Measurements from ENCODE around the gene TMEFF1. TPM values are rescaled to one million over a fixed set of nuclear protein-coding genes. Genes with fewer than 3 reads are reported as not detected.

TMEFF1 gene
- total and polyA plus RNA-seq, 10 of the 15 experiments (the other 5 are each of a cell fraction or from before 2014, with no cell fraction given) = 0.03 to 0.55 (median 0.11) TPM; not detected in 3

DNA sequence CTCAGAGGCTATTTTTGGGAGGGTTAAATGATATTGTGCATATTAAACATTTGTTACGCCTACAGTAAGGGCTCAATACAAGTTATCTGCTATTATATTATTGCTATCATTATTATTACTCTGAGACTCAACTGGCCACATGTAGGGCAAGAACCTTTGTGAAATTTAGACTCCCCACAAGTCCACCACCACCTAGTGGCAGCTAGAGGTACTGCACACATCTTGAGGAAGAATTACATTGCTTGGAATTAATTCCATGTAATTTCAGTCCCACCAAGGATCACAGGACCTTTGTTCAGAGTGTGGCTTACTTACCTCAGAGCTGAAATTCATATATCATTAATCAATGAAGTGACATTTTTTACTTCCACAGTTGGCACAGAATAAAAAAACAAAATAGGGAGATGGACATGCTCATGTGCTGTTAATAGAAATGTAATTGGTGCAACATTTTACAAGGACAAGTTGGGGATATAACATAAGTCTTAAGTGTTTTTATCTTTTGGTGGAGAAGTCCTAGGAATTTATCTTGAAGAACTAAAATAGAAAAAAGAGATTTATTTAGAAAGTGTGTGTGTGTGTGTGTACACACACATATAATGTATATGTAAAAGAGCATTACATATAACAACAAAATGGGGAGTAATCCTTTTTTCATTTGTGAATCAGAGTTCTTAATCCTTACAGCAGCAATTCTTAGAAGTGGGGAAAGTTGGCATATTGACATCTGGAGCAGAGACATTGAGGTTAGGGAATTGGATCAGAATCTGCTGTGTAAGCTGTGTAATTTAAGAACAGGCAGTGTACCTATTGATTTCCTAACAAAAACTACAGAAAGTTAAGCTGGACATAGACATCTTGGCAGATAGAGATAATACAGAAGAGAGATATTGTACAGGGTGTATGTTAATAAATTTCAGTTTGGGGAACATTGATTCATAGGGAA lies 34.8 kb upstream of the TMEFF1 start (continued):
- TF ChIP-seq BHLHE40 (IDR thresholded peaks at IDR 0.05; ENCODE audit: borderline replicate concordance in 1 of 2, low read depth in 2 of 2, low read length in 1 of 2) = 0 out of 4 replicates have a peak, but pooled peaks of 1 of the 2 experiments have one; percentile 12
- no peak for TF ChIP-seq EED (IDR thresholded peaks at IDR 0.05; ENCODE audit: low read depth)
- no peak for TF ChIP-seq CREM (IDR thresholded peaks at IDR 0.05; ENCODE audit: low read depth)
- TF ChIP-seq SMARCA5 (IDR thresholded peaks at IDR 0.05) = peak; percentile 22; the same call in 1 of the 2 replicates
- no peak for TF ChIP-seq MTA3 (IDR thresholded peaks at IDR 0.05; ENCODE audit: borderline replicate concordance, low read length)
- TF ChIP-seq, protein P1, sequence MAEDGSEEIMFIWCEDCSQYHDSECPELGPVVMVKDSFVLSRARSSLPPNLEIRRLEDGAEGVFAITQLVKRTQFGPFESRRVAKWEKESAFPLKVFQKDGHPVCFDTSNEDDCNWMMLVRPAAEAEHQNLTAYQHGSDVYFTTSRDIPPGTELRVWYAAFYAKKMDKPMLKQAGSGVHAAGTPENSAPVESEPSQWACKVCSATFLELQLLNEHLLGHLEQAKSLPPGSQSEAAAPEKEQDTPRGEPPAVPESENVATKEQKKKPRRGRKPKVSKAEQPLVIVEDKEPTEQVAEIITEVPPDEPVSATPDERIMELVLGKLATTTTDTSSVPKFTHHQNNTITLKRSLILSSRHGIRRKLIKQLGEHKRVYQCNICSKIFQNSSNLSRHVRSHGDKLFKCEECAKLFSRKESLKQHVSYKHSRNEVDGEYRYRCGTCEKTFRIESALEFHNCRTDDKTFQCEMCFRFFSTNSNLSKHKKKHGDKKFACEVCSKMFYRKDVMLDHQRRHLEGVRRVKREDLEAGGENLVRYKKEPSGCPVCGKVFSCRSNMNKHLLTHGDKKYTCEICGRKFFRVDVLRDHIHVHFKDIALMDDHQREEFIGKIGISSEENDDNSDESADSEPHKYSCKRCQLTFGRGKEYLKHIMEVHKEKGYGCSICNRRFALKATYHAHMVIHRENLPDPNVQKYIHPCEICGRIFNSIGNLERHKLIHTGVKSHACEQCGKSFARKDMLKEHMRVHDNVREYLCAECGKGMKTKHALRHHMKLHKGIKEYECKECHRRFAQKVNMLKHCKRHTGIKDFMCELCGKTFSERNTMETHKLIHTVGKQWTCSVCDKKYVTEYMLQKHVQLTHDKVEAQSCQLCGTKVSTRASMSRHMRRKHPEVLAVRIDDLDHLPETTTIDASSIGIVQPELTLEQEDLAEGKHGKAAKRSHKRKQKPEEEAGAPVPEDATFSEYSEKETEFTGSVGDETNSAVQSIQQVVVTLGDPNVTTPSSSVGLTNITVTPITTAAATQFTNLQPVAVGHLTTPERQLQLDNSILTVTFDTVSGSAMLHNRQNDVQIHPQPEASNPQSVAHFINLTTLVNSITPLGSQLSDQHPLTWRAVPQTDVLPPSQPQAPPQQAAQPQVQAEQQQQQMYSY (CRISPR knock-in tag; IDR thresholded peaks at IDR 0.05) = no peak
- TF ChIP-seq RUNX3 (IDR thresholded peaks at IDR 0.05; ENCODE audit: low read length) = peak; percentile 31; the same call in 1 of the 2 replicates
- TF ChIP-seq, protein P2, sequence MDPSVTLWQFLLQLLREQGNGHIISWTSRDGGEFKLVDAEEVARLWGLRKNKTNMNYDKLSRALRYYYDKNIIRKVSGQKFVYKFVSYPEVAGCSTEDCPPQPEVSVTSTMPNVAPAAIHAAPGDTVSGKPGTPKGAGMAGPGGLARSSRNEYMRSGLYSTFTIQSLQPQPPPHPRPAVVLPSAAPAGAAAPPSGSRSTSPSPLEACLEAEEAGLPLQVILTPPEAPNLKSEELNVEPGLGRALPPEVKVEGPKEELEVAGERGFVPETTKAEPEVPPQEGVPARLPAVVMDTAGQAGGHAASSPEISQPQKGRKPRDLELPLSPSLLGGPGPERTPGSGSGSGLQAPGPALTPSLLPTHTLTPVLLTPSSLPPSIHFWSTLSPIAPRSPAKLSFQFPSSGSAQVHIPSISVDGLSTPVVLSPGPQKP (IDR thresholded peaks at IDR 0.05; ENCODE audit: low read depth, low read length) = no peak
- no peak for TF ChIP-seq KLF5 (IDR thresholded peaks at IDR 0.05; ENCODE audit: partially characterized antibody)
- TF ChIP-seq NBN (IDR thresholded peaks at IDR 0.05) = no peak
- no peak for TF ChIP-seq IRF4 (IDR thresholded peaks at IDR 0.05; ENCODE audit: low read depth, low read length)
- no peak for TF ChIP-seq EGR1 (IDR thresholded peaks at IDR 0.05; ENCODE audit: borderline replicate concordance in 1 of 2, low read depth in 2 of 2, low read length in 2 of 2)
- no peak for TF ChIP-seq ZNF24 (IDR thresholded peaks at IDR 0.05)
- no peak for TF ChIP-seq MEF2A (IDR thresholded peaks at IDR 0.05; ENCODE audit: insufficient read depth, low read depth, low read length)
- TF ChIP-seq CEBPB (IDR thresholded peaks at IDR 0.05; ENCODE audit: borderline replicate concordance in 1 of 2, low read depth in 2 of 2, low read length in 2 of 2) = no peak
- TF ChIP-seq BACH1 (IDR thresholded peaks at IDR 0.05; ENCODE audit: borderline replicate concordance) = no peak
- no peak for TF ChIP-seq RB1 (IDR thresholded peaks at IDR 0.05; ENCODE audit: borderline replicate concordance)
- no peak for TF ChIP-seq MEF2B (IDR thresholded peaks at IDR 0.05; ENCODE audit: partially characterized antibody, poor library complexity, severe bottlenecking)
- TF ChIP-seq, protein P3, sequence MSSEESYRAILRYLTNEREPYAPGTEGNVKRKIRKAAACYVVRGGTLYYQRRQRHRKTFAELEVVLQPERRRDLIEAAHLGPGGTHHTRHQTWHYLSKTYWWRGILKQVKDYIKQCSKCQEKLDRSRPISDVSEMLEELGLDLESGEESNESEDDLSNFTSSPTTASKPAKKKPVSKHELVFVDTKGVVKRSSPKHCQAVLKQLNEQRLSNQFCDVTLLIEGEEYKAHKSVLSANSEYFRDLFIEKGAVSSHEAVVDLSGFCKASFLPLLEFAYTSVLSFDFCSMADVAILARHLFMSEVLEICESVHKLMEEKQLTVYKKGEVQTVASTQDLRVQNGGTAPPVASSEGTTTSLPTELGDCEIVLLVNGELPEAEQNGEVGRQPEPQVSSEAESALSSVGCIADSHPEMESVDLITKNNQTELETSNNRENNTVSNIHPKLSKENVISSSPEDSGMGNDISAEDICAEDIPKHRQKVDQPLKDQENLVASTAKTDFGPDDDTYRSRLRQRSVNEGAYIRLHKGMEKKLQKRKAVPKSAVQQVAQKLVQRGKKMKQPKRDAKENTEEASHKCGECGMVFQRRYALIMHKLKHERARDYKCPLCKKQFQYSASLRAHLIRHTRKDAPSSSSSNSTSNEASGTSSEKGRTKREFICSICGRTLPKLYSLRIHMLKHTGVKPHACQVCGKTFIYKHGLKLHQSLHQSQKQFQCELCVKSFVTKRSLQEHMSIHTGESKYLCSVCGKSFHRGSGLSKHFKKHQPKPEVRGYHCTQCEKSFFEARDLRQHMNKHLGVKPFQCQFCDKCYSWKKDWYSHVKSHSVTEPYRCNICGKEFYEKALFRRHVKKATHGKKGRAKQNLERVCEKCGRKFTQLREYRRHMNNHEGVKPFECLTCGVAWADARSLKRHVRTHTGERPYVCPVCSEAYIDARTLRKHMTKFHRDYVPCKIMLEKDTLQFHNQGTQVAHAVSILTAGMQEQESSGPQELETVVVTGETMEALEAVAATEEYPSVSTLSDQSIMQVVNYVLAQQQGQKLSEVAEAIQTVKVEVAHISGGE (CRISPR knock-in tag; IDR thresholded peaks at IDR 0.05) = no peak
- no peak for TF ChIP-seq RAD51 (IDR thresholded peaks at IDR 0.05)

All from GM12878 (cell line).